Measurements from ENCODE around the gene LRRC8E. TPM values are rescaled to one million over a fixed set of nuclear protein-coding genes. Genes with fewer than 3 reads are reported as not detected.
"Not testable (repeated sequence)": the region's sequence is repeated elsewhere in the genome, so short reads cannot be mapped to it uniquely, and the experiment has no call there.

LRRC8E gene
- total RNA-seq, 1 donor from 2014 or later = 6.6 TPM

- Histone ChIP-seq H3K27ac (no peak overlapping the region), H3K4me1 (no peaks in the 10 kb centered on the region), H3K9me3 (no peaks in the 10 kb centered on the region), H3K4me3 (no peak overlapping the region), H3K36me3 (no peaks in the 10 kb centered on the region), H3K27me3 (ENCODE audit: low read depth) (peaks cover 6% of the 10 kb centered on the region)
- no peak for TF ChIP-seq CTCF (IDR thresholded peaks at IDR 0.05)
- intact Hi-C loops (cut with DNase I) = no loop called here
- ATAC-seq (no peak), DNase-seq (no peak)
Observed at GRCh38 chr19:7883105-7883504, 5.2 kb upstream of the LRRC8E start.

GRCh38 chr19:7883796-7884570 lies 4.3 kb upstream of the LRRC8E start:
- TF ChIP-seq CTCF (IDR thresholded peaks at IDR 0.05) = no peak
- H3K4me1 ChIP-seq = no peaks in the 10 kb centered on the region
- H3K9me3 ChIP-seq = no peaks in the 10 kb centered on the region
- intact Hi-C loops (cut with DNase I) = no loop called here
- no peaks in the 10 kb centered on the region for H3K36me3 ChIP-seq
- DNase-seq (no peak), ATAC-seq (no peak)
- H3K4me3 ChIP-seq = no peak overlapping the region
- no peak overlapping the region for H3K27ac ChIP-seq
- H3K27me3 ChIP-seq (ENCODE audit: low read depth) = peaks cover 15% of the 10 kb centered on the region

GRCh38 chr19:7885818-7886217 lies 2.5 kb upstream of the LRRC8E start:
- TF ChIP-seq CTCF (IDR thresholded peaks at IDR 0.05) = no peak
- H3K27me3 ChIP-seq (ENCODE audit: low read depth) = peaks cover 16% of the 10 kb centered on the region
- H3K4me3 ChIP-seq = no peak overlapping the region
- H3K36me3 ChIP-seq = no peaks in the 10 kb centered on the region
- no peaks in the 10 kb centered on the region for H3K9me3 ChIP-seq
- intact Hi-C loops (cut with DNase I) = no loop called here
- ATAC-seq (no peak), DNase-seq (no peak)
- H3K4me1 ChIP-seq = no peaks in the 10 kb centered on the region
- H3K27ac ChIP-seq = no peak overlapping the region

- H3K27me3 ChIP-seq (ENCODE audit: low read depth) = peaks cover 16% of the 10 kb centered on the region
- intact Hi-C loops (cut with DNase I) = no loop called here
- no peak for ATAC-seq
- no peaks in the 10 kb centered on the region for H3K4me1 ChIP-seq
- H3K9me3 ChIP-seq = no peaks in the 10 kb centered on the region
- peak overlapping the region; percentile 52 for H3K4me3 ChIP-seq
- DNase-seq = no peak
- H3K36me3 ChIP-seq = no peaks in the 10 kb centered on the region
- no peak overlapping the region for H3K27ac ChIP-seq
- TF ChIP-seq CTCF (IDR thresholded peaks at IDR 0.05) = no peak
Observed at GRCh38 chr19:7887408-7888144, 734 bp upstream of the LRRC8E start.

- intact Hi-C loops (cut with DNase I) = no loop called here
- DNase-seq = no peak
- H3K27me3 ChIP-seq (ENCODE audit: low read depth) = peaks cover 16% of the 10 kb centered on the region
- H3K27ac ChIP-seq = peak overlapping the region; percentile 53
- no peaks in the 10 kb centered on the region for H3K9me3 ChIP-seq
- TF ChIP-seq CTCF (IDR thresholded peaks at IDR 0.05) = no peak
- no peaks in the 10 kb centered on the region for H3K36me3 ChIP-seq
- H3K4me3 ChIP-seq = peak overlapping the region; percentile 52
- H3K4me1 ChIP-seq = no peaks in the 10 kb centered on the region
- peak in 1 of 2 donors; percentile 12 for ATAC-seq
Observed at GRCh38 chr19:7888826-7889217, 512 bp downstream of the LRRC8E start.

GRCh38 chr19:7893362-7894101 lies 5.2 kb downstream of the LRRC8E start:
- H3K9me3 ChIP-seq; intact Hi-C loops (cut with DNase I); H3K4me1 ChIP-seq; ATAC-seq; H3K36me3 ChIP-seq; H3K27ac ChIP-seq; DNase-seq; H3K4me3 ChIP-seq: not testable (repeated sequence)
- peaks cover 15% of the 10 kb centered on the region for H3K27me3 ChIP-seq (ENCODE audit: low read depth)
